Hepatocyte (in vitro differentiated cells): ENCODE measurements around the gene TMEFF2. TPM values are rescaled to one million over a fixed set of nuclear protein-coding genes. Genes with fewer than 3 reads are reported as not detected.

Experiments used
- DNase-seq: peaks from one replicate; pipeline ENCODE4 v3.0.0-alpha.2; 2016; ENCODE audit warnings: low spot score
- H2AFZ ChIP-seq: fragments of 200-600 bp; sonication (generic); 2 replicates; pipeline ENCODE4 v1.6.0; 2016; ENCODE audit warnings: antibody characterized with exemption, mild to moderate bottlenecking
- H3K27ac ChIP-seq: fragments of 200-600 bp; sonication (generic); 2 replicates; pipeline ENCODE4 v1.5.1; 2016; ENCODE audit warnings: mild to moderate bottlenecking
- H3K27me3 ChIP-seq: fragments of 200-600 bp; sonication (generic); 2 replicates; pipeline ENCODE4 v1.6.1; 2016
- H3K36me3 ChIP-seq: fragments of 200-600 bp; sonication (generic); replicated peaks from 2 replicates; pipeline ENCODE4 v1.5.1; 2016; ENCODE audit warnings: low read depth; ENCODE audit not compliant: insufficient read depth
- H3K4me1 ChIP-seq: fragments of 200-600 bp; sonication (generic); 2 replicates; pipeline ENCODE4 v1.5.1; 2016; ENCODE audit warnings: mild to moderate bottlenecking, moderate library complexity; ENCODE audit not compliant: insufficient read depth
- H3K4me2 ChIP-seq: fragments of 200-600 bp; sonication (generic); 2 replicates; pipeline ENCODE4 v1.6.0; 2016
- H3K4me3 ChIP-seq: fragments of 200-600 bp; sonication (generic); 2 replicates; pipeline ENCODE4 v1.5.1; 2016; ENCODE audit warnings: mild to moderate bottlenecking
- H3K79me2 ChIP-seq: fragments of 200-600 bp; sonication (generic); 2 replicates; pipeline ENCODE4 v1.6.0; 2017; ENCODE audit warnings: mild to moderate bottlenecking
- H3K9me2 ChIP-seq: fragments of 200-600 bp; sonication (generic); replicated peaks from 2 replicates; pipeline ENCODE4 v1.6.0; 2017; ENCODE audit warnings: mild to moderate bottlenecking; ENCODE audit not compliant: insufficient read depth
- H3K9me3 ChIP-seq: fragments of 200-600 bp; sonication (generic); 2 replicates; pipeline ENCODE4 v1.5.1; 2016; ENCODE audit warnings: low read depth, mild to moderate bottlenecking
- H4K20me1 ChIP-seq: fragments of 200-600 bp; sonication (generic); 2 replicates; pipeline ENCODE4 v1.6.0; 2016; ENCODE audit warnings: mild to moderate bottlenecking; ENCODE audit not compliant: insufficient read depth, poor library complexity, severe bottlenecking
- EZH2 ChIP-seq: fragments of 200-600 bp; sonication (generic); IDR thresholded peaks from 2 replicates; pipeline ENCODE4 v1.6.1; 2016; ENCODE audit warnings: antibody characterized with exemption, mild to moderate bottlenecking, borderline replicate concordance
- EZH2phosphoT487 ChIP-seq: fragments of 200-600 bp; sonication (generic); IDR thresholded peaks from one replicate; pipeline ENCODE4 v1.6.1; 2018; ENCODE audit warnings: antibody characterized with exemption, mild to moderate bottlenecking, low read depth, moderate library complexity; ENCODE audit not compliant: unreplicated experiment, severe bottlenecking
- WGBS: methylation state at CpG from one replicate; pipeline ENCODE4 v1.1.6; 2016; ENCODE audit warnings: low lambda C conversion rate; ENCODE audit errors: missing lambda C conversion rate; 5-methylcytosine and 5-hydroxymethylcytosine counted together
- polyA plus RNA-seq: library from polyadenylated mRNA; unstranded; fragments of >200 nt; fragmentation: Nextera tagmentation; extraction: Ambion mirVana; gene quantifications from 2 replicates; pipeline ENCODE4 v1.2.1, GENCODE V29; 2016
- total RNA-seq: library from RNA; depleted of rRNA; stranded (reverse); fragments of >200 nt; gene quantifications from 2 replicates; pipeline ENCODE4 v1.2.3, GENCODE V29; 2014
- TF ChIP-seq, protein P1 (sequence below): fragments of 200-600 bp; sonication (generic); IDR thresholded peaks from 2 replicates; pipeline ENCODE4 v1.5.1; 2016; ENCODE audit warnings: antibody characterized with exemption, mild to moderate bottlenecking; ENCODE audit not compliant: poor library complexity

TMEFF2 gene
- total and polyA plus RNA-seq, 2 experiments from 2014 or later, result 0.43 to 1.8 TPM

DNA sequence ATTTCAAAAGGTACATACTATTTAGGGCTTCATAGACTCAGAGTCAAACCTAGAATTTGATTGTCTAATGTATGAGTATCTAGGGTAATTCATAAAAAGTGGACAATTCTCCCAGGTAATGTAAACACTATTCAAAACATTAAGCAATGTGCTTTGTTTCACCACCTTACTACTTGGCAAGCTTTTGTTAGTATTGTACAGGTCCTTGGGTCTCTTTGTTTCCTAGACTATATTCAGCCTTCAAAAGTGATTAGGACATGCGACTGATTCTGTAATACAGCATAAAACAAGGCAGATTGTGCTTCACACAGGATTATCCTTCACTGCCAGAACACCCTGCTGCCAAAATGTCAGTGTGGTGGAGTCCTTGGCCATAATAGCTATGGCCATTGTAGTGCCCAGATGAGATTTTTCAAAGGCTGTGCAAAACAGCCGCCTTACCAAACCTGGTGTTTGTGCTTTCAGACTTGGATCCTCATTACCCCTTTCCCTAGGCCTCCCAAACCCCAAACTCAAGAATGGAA is 257.8 kb downstream of the TMEFF2 start:
- no peaks in the 10 kb centered on the region for H3K9me3 ChIP-seq

DNA sequence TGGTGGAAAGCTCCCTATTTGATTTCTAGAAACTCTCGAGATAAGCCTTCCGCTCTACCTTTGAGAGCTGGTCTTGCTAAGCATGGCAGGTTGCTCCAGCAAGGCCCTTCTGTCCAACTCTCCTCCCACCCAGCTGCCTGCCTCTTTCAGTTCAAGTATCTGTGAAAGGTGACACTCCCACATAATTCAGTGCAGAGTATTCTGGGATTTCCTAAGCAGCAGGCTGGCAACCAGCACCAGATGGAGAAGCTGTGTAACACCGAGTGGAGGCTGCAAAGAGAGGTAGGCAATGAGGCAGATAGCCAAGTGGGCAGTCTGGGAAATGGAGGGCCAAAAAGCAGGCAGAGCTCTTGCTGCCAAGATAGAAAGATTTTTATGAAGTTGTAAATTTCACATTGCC is 259.5 kb downstream of the TMEFF2 start:
- H2AFZ ChIP-seq, result no peak overlapping the region

More for the DNA sequence above, 257.8 kb downstream of the TMEFF2 start:
- Histone ChIP-seq H2AFZ (no peak overlapping the region), H3K36me3 (no peaks in the 10 kb centered on the region), H3K27me3 (no peaks in the 10 kb centered on the region), H3K27ac (no peak overlapping the region), H3K4me2 (no peak overlapping the region), H3K79me2 (no peaks in the 10 kb centered on the region), H3K4me3 (no peak overlapping the region), H4K20me1 (no peaks in the 10 kb centered on the region), H3K4me1 (peaks cover 7% of the 10 kb centered on the region), H3K9me2 (no peaks in the 10 kb centered on the region)
- no peak for DNase-seq
- 95% methylated on average over 2 of the region's 2 CpGs for WGBS
- TF ChIP-seq EZH2phosphoT487 (no peak), EZH2 (no peak)
- TF ChIP-seq, protein P1, sequence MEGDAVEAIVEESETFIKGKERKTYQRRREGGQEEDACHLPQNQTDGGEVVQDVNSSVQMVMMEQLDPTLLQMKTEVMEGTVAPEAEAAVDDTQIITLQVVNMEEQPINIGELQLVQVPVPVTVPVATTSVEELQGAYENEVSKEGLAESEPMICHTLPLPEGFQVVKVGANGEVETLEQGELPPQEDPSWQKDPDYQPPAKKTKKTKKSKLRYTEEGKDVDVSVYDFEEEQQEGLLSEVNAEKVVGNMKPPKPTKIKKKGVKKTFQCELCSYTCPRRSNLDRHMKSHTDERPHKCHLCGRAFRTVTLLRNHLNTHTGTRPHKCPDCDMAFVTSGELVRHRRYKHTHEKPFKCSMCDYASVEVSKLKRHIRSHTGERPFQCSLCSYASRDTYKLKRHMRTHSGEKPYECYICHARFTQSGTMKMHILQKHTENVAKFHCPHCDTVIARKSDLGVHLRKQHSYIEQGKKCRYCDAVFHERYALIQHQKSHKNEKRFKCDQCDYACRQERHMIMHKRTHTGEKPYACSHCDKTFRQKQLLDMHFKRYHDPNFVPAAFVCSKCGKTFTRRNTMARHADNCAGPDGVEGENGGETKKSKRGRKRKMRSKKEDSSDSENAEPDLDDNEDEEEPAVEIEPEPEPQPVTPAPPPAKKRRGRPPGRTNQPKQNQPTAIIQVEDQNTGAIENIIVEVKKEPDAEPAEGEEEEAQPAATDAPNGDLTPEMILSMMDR, result no peak

GRCh38 chr2:191933307-191934105 is 261.2 kb downstream of the TMEFF2 start:
- Histone ChIP-seq H3K4me1 (no peaks in the 10 kb centered on the region), H2AFZ (no peak overlapping the region), H3K27me3 (no peaks in the 10 kb centered on the region), H3K36me3 (no peaks in the 10 kb centered on the region), H3K4me2 (no peak overlapping the region), H4K20me1 (no peaks in the 10 kb centered on the region), H3K9me2 (no peaks in the 10 kb centered on the region), H3K4me3 (no peak overlapping the region), H3K79me2 (no peaks in the 10 kb centered on the region), H3K9me3 (no peaks in the 10 kb centered on the region), H3K27ac (no peak overlapping the region)
- TF ChIP-seq EZH2, result no peak
- TF ChIP-seq EZH2phosphoT487, result no peak
- TF ChIP-seq, protein P1, result no peak
- DNase-seq, result no peak
- 79% methylated on average over 2 of the region's 2 CpGs for WGBS

More for the DNA sequence above, 259.5 kb downstream of the TMEFF2 start:
- no peak for DNase-seq
- Histone ChIP-seq H3K27ac (no peak overlapping the region), H4K20me1 (no peaks in the 10 kb centered on the region), H3K4me2 (no peak overlapping the region), H3K27me3 (no peaks in the 10 kb centered on the region), H3K4me3 (no peak overlapping the region), H3K9me2 (no peaks in the 10 kb centered on the region), H3K4me1 (no peaks in the 10 kb centered on the region), H3K36me3 (no peaks in the 10 kb centered on the region), H3K9me3 (no peaks in the 10 kb centered on the region), H3K79me2 (no peaks in the 10 kb centered on the region)
- WGBS, result 88% methylated on average over 3 of the region's 3 CpGs
- TF ChIP-seq EZH2phosphoT487 (no peak), EZH2 (no peak)
- TF ChIP-seq, protein P1, result no peak
